Measurements from ENCODE around the gene ARFGAP3. TPM values are rescaled to one million over a fixed set of nuclear protein-coding genes. Genes with fewer than 3 reads are reported as not detected.

Gene ARFGAP3, protein sequence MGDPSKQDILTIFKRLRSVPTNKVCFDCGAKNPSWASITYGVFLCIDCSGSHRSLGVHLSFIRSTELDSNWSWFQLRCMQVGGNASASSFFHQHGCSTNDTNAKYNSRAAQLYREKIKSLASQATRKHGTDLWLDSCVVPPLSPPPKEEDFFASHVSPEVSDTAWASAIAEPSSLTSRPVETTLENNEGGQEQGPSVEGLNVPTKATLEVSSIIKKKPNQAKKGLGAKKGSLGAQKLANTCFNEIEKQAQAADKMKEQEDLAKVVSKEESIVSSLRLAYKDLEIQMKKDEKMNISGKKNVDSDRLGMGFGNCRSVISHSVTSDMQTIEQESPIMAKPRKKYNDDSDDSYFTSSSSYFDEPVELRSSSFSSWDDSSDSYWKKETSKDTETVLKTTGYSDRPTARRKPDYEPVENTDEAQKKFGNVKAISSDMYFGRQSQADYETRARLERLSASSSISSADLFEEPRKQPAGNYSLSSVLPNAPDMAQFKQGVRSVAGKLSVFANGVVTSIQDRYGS
- total RNA-seq (2014; rRNA removed; shearing (Covaris generic)): 22.4 and 23.1 TPM in 2 replicates
- 13.5 and 27.6 TPM in 2 replicates for polyA plus RNA-seq (2014; cell fraction: nucleus; rRNA removed)

DNA sequence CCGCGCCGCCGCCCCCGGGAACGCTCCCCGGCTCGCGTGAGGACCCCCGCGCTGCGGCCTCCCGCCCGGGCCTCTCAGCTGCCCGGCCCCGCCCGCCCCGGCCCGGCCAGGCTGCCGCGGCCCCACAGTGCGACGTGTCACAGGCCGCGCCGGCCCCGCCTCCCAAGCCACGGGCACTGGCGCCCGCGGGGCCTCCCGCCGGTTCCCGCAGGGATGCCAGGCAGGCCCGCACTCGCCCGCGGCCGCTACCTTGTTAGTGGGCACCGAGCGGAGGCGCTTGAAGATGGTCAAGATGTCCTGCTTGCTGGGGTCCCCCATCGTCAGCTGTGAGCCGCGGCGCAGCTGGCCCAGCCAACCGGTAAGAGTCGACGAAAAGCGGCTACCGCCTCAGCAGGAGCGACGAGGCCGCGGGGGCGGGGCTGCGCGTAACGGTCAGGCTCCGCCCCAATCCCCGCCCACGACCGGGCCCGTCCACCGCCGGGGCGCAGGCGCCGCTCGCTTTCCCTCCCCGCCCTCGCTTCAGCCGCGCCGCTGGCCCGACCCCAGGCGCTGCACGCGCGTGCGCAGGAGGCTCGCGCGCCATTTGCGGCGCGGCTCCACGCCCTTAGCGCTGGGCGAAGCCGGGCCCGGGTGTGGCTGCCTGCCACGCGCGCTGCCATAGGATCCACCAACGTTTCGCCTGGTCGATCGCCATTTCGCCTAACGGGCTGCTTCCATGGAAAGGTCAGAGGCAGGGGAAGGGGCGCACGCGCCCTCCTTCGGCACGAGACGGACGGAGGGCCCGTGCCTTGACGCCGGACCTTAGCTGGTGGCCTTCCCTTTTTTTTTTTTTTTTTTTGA is at the start of gene ARFGAP3:
Gene ARFGAP3 (minus strand): TSS at position 409 of the 840 bp plus-strand sequence. CDS start 91 bp downstream, at position 318.
- peak; percentile 85 for DNase-seq (ENCODE audit: extremely low read depth, low read depth)

DNA sequence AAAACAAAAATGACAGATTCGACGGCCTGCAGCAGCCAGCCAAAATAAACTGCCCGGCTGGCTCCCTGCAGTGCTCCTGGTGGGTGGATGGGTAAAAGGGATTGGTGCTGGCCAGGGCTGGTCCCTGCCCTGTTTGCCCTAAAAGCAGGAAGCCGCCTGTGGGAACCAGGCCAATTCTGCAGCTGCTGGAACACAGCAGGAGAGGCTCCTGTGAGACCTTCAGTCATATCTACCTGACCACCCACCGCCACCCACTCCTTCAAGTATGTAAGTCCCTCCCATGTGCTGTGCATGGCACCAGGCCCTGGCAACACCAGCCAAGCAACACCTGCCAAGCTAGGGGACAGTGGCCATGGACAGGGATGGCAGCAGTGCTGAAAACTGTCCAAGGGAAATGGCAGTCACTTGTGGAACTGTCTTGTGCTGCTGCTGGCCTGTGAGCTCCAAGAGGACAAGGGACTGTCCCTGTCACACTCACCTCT is 48.7 kb upstream of the ARFGAP3 start:
- DNase-seq (ENCODE audit: extremely low read depth, low read depth): no peak

DNA sequence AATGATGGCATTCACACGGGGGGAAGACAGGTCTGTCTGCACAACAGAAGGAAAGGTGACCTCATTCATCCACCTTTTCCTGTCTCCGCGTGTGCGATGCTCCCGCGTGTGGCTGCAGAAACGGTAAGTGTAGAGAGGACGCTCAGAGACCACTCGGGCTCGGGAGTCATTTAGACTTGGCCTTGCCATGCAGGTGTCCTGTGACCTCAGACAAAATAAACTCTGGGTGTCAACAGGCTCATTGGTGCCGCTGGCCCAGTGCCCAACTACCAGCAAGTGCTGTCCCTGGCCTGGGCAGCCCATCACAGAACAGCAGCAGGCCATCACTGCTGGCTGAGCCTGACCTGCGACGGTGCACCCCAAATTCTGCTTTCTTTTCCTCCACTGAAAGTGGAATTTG is 48.1 kb upstream of the ARFGAP3 start:
- DNase-seq (ENCODE audit: extremely low read depth, low read depth): no peak

DNA sequence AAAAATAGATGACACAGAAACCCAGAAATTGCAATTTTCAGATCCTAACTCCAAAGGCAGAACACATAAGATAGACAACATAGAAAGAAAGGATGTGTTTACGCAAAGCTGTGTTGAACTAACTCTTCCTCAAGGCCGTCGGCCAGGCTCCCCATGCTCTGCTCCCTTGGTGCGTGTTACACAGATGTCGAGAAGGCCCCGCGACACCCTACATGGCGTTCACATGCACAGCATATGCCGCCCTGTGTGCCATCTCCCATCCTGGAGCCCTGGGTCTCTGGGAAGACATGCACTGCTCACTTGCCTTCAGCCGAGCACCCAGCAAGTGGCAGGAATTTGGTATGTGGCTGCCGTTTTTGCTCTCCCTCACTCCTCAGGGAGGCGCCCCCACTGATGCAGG is 47.0 kb upstream of the ARFGAP3 start:
- no peak for DNase-seq (ENCODE audit: extremely low read depth, low read depth)

DNA sequence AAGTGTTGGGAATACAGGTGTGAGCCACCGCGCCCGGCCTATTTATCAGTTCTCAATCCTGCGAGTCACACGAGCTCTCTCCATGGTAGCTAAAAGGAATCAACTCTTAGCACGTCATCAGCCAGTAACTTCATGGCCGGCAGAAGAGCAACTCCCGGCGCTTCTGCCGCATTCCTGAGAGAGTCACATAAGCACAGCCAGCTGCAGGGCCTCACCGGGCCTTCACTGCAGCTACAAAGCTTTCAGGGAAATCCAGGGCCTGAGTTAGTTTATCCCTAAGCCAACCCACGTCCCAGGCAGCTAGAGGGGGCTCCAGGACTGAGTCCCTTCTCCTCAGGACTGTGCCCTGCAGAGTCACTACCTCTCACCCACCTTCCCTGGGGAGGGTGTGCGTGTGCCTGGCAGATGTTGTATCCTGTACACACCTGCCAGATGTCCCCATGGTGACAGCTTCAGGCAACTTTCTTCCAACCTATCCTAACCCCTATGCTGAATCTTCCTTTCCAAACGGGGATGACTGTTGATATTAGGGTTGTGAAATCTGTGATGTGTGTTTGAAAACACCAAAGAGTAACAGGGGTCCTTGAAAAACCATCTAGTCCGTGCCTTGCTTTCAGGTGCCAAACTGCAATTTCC is 45.9 kb upstream of the ARFGAP3 start:
- DNase-seq (ENCODE audit: extremely low read depth, low read depth): no peak

DNA sequence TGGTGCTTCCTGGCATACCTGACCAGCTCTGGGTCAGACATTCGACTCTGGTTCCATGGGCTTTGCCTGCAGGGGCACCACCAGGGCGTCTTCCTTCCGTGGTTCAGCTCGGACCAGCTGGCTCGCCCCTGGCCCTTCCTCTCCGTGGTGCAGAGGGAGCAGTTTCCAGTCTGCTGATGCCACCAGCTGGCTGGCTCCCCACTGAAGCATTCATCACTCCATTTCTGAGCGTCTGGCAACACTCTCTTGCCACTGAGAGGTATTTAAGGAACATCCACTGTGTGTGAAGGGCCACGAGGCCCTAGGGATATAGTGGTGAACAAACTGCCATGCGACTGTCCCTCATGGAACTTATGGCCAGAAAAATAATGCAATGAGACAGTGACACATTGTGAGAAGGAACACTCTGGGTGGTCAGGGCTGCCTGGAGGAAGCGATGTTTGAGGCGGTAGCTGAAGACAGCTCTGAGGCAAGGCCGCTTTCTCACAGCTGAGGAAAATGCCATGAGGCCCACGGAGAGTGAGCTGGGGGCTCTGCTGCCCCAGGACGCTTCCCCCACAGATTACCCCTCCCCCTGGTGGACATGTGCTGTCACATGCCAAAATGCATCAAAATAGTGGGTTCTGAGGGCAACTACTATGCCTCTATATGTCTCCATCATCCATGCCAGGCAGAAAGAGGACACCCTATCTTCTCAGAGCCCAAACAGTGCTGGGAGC is 44.9 kb upstream of the ARFGAP3 start:
- no peak for DNase-seq (ENCODE audit: extremely low read depth, low read depth)

DNA sequence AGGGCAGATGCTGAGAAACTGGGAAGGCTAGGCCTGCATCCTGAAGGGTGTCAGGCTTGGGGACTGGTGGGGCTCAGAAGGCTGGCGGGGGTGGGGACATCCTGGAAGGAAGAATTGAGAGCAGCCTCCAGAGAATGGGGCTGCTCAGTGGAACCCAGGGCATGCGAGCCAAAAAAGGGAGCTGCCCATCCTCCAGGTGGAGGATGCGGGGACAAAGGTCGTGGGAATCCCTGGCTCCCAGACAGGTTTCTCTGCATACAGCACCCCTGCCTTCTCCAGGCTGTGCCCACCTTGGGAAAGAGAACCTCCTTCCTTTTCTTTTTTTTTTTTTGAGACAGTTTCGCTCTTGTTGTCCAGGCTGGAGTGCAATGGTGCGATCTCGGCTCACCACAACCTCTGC is 40.9 kb upstream of the ARFGAP3 start:
- no peak for DNase-seq (ENCODE audit: extremely low read depth, low read depth)

DNA sequence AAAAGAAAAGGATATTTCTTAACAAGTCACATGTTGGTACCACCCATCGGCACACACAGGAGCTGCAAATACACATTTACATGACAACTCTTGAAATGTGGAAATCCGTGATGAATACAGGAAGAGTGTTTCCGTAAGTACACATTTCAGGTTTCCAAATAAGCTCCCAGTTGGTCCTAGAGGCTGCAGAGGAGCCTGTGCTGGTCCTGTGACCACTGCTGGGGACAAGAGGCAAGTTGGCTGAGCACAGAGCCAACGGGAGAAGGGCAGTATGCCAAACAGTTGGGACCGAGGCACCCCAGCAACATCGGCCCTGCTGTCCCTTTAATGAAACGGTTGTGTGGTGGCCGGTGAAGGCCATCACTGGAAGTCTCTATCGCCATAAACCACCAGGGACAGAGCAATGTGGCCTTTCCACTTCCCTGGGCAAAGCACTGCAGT is 38.5 kb upstream of the ARFGAP3 start:
- no peak for DNase-seq (ENCODE audit: extremely low read depth, low read depth)

DNA sequence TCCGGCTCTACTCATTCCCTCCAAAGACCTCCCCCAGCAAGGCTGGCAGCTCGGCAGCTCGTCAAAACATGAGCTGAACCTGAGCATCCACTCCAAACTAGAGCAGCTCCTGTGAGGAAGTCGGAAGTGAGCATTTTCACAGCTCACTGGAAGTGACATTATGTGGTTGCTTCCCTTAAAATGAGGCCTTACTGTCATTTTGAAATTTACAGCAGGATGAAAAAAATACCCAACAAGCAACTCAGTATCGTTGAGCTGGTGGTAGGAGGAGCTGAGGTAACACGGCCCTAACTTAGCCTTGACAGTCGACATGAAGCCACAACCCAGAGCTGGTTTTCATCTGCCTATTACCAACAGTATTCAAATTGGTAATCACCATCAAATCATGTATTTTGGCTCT is 38.0 kb upstream of the ARFGAP3 start:
- DNase-seq (ENCODE audit: extremely low read depth, low read depth): no peak

DNA sequence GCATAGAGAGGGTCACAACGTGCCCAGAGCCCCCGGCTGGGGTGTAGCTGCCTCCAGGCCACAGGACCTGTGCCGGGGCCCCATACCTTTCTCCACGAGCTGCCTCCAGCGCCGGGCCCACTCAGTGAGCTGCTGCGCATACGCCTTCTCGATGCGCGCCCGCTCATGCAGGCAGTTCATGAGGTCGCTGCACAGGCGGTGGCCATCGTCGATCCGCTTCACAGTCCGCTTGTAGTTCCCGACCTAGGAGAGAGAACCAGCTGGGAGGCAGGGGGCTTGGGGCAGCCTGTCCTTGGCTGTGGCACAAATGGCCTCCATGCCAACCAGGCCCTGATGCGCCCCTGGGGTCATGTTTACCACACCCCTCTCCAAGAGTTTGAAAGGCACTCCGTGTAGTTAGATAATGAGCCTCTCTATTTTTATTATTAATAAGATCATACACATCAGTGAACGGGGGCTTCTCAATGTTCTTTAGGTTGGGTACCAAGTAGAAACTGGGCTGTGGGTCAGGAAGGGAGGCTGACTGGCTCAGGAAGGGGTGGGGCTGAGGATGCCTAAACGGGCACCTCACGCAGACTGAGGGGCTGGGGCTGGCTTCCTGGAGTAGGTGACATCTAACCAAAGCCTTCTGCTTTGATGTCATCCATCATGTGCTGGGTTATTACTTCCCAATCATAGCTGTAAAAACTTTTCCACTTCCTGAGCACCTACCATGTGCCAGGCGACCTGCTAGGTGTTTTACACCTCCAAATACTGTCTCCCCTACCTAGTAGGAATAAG is 36.5 kb upstream of the ARFGAP3 start:
- DNase-seq (ENCODE audit: extremely low read depth, low read depth): no peak

DNA sequence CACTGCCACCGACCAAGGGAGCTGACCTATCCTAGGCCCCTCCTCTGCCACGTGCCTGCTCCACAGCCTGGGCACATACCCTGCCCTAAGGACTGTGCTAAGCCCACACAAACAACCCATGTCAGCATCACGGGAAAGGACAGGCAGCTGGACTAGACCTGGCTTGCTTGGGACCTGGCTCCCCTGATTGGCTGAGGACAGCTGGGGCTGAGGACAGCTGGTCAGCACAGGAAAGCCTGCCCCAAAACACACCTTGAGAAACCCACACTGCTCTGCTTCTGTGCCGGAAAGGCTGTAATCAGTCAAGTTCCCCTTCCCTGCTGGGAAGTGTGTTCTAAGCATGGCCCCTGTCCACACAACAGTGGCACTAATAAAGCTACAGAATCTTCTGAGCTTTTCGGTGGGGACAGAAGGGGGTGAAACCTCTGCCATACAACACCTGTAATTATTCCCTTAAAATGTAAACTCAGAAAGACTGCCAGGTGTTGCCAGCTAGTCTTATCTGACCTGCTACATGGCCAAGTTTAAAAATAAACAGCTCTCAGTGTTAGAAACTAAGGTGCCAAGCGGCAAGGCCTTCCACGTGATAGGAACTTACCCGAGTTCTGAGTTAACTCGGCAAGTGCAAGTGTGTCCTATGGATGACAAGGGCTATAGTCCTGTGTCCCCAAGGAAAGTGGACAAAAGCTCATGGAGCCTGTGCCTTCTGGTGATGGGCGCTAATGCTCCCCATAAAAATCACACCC is 35.7 kb upstream of the ARFGAP3 start:
- DNase-seq (ENCODE audit: extremely low read depth, low read depth): no peak

DNA sequence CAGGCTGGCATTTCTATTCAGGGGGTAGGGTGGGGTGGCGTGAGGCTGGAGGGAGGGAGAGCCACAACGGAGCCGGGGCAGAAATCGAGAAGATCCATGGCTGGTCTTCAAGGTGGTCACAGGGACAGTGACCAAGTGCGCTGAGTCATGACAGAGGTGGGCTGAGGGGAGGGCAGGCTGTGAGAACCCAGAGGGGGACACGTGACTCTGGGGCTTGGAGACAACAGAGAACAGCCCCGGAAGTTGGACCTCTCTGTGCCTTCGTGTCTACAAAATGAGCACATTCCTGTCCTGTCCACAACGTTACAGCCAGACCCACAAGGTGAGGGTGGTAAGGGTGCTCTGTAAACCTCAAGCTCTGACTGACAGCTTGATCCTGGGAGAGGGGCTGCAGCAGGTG is 35.1 kb upstream of the ARFGAP3 start:
- no peak for DNase-seq (ENCODE audit: extremely low read depth, low read depth)

DNA sequence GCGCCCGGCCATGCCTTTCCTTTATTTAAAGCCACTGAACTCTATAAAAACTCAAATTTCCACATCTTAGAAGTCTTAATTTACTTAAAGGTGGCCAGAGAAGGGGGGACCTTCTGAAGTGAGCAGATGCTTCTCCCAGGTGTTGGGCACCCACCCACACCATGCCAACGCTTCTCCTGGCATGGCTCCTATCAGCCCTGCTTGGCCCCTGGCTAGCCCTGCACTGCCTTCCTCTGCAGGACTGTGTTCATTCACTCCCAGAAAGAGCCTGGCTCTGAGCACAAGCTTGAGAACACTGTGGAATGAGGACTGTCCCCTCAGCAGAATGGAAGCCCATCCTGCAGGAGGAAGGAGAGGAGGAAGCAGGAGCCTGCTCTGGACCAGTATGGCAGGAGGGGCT is 34.6 kb upstream of the ARFGAP3 start:
- DNase-seq (ENCODE audit: extremely low read depth, low read depth): no peak

DNA sequence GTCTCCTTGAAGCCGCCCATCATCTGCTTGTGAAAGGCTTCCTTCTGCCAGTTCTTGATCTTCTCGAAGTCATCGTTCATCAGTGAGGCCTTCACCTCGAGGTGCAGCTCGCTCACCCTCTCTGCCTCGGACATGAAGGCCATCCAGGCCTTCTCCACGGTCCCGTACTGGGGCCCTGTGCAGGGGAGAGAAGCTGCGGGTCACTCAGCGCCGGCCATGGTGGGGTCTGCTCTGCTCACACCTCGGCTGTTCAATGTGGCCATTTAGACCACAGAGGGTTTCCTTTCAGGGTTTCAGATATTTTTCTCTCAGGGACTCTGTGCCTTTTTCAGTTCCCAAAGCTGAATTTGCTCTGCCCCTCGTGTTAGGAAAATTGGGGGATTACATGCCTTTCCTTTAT is 33.9 kb upstream of the ARFGAP3 start:
- no peak for DNase-seq (ENCODE audit: extremely low read depth, low read depth)

DNA sequence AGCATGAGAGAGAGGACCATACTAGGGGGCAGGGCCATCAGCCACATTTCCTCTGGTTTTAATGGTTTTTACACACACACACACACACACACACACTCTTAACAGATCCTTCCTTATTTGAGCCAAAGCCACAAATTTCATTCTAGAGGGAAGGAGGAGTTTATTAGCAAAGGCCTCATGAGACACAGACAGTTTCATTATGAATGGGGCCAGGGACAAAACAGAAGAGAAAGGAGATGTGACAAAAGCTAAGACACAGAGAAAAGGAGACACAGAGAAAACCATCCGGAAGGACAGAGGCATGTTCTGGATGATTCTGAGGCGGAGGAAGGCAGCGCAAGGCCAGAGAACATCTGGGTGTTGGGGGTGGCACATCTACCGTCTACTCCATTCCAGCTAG is 32.2 kb upstream of the ARFGAP3 start:
- DNase-seq (ENCODE audit: extremely low read depth, low read depth): no peak

DNA sequence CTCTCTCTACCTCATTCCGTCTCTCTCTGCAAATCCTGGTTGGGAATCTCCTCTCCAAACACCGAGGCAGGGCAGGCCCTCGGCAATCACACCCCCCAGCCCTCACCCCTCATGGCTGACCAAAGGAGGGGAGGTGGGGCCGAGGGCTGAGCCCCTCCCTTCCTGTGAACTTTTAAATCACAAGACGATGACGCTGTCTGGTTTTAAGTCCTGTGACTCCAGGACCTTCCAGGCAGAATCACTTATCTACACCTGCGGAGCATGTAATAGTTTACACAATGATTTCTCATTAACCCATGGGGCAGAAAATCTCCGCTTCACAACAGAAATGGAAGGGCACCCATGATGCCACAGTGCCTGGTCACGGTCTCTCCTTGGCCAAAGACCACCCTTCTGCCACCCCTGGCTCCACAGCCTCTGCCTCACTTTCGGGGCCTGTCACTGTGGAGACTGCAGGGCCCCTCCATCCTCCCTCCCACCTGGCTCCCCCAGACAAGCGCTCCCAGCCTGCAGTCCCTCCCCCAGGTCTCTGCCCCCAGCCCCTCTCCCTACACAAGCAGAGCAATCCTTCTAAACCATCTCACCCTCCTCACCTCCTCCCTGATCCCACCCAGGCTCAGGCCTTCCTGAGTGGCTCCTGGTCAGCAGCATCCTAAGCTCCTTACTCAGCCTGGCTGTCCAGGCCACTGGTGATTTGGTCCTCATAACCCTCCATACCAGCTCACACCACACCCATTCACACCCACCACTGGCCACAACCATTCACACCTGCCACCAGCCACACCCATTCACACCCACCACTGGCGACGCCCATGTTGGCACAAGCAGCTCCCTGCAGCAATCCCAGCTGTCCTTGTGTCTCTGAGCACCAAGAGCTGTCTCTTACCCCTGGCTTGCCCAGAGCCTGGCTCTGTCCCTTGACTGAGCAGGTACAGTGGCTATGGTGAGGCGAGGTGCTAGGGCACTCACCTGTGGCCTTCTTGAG is 30.7 kb upstream of the ARFGAP3 start:
- DNase-seq (ENCODE audit: extremely low read depth, low read depth): no peak

DNA sequence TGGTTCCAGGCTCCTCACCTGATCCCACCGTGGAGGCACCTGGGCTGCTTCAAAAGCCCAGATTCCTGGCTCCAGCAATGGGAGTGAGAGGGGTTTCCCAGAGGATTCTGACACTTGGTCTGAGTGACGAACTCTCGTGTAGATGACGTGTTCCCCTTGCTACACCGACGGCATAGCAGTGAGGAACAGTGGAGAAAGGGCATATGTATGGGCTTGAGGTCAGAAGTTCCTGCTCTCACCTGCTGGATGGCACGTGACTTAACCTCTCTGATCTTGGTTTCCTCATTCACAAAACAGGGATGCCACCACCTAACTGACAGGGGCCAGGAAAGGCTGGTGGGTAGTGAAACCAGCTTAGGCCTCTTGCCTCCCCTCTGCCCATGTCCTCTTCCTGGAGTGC is 30.0 kb upstream of the ARFGAP3 start:
- no peak for DNase-seq (ENCODE audit: extremely low read depth, low read depth)
